GM12878 (cell line): ENCODE data around the gene AMPD3. TPM values are rescaled to one million over a fixed set of nuclear protein-coding genes. Genes with fewer than 3 reads are reported as not detected.

ENCODE experiments used
- ATAC-seq: fragments of 200-7000 bp; cut with Tn5 transposase; 3 replicates; pipeline ENCODE4 v1.9.1; 2020; ENCODE audit warnings: mild to moderate bottlenecking, moderate library complexity
- BruUV-seq: library from RNA; stranded (reverse); fragments of 400-500 nt; replicated peaks from 2 replicates; lab custom pipeline; 2021; lab: Mats Ljungman, UMichigan
- CTCF ChIA-PET: fragments of 300-600 bp; sonication (Branson Sonifier 250); formaldehyde crosslinking; extraction: SDS; loops from one replicate; lab custom pipeline; 2021; ENCODE audit warnings: inconsistent platforms; lab: Yijun Ruan, JAX
- POLR2A ChIA-PET: fragments of 350-600 bp; formaldehyde crosslinking; extraction: SDS; loops from one replicate; lab custom pipeline; 2021; ENCODE audit warnings: inconsistent platforms; lab: Charles Lee
- RAD21 ChIA-PET: fragments of 300-600 bp; sonication (Branson Sonifier 250); formaldehyde crosslinking; loops from one replicate; lab custom pipeline; 2023; ENCODE audit warnings: antibody characterized with exemption; ENCODE audit not compliant: unreplicated experiment; lab: Charles Lee
- SMC1A ChIA-PET: fragments of 300-600 bp; sonication (Branson Sonifier 250); formaldehyde crosslinking; loops from one replicate; lab custom pipeline; 2023; ENCODE audit not compliant: unreplicated experiment, uncharacterized antibody; lab: Charles Lee
- DNase-seq: peaks from one replicate; pipeline ENCODE4 v3.0.0-alpha.2; 2011; ENCODE audit warnings: low read depth, low spot score
- FAIRE-seq: peaks from 3 replicates; lab custom pipeline; 2011; peaks lifted over from hg19 to GRCh38; lab: Jason Lieb, UNC
- H2AFZ ChIP-seq: 2 replicates; pipeline ENCODE4 v1.6.0; 2011; ENCODE audit warnings: low read depth, low read length, control low read depth; ENCODE audit not compliant: control insufficient read depth
- H3K27ac ChIP-seq: 2 replicates; pipeline ENCODE4 v1.5.1; 2011; ENCODE audit warnings: control low read depth; ENCODE audit not compliant: control insufficient read depth, insufficient read depth
- H3K27me3 ChIP-seq, 2 experiments: replicated peaks in 1 of 2; 2 replicates each; pipeline versions ENCODE4 v1.6.0 to v1.6.1; 2011; ENCODE audit warnings: low read length in 1 of 2; ENCODE audit not compliant: control insufficient read depth in 2 of 2, insufficient read depth in 2 of 2
- H3K36me3 ChIP-seq, 2 experiments: 2 replicates each; pipeline ENCODE4 v1.5.1; 2011; ENCODE audit warnings: low read length in 1 of 2; ENCODE audit not compliant: control insufficient read depth in 2 of 2, insufficient read depth in 2 of 2
- H3K4me1 ChIP-seq: 2 replicates; pipeline ENCODE4 v1.6.1; 2011; ENCODE audit warnings: mild to moderate bottlenecking, low read length, moderate library complexity, mixed read lengths; ENCODE audit not compliant: control insufficient read depth, insufficient read depth
- H3K4me2 ChIP-seq: 2 replicates; pipeline ENCODE4 v1.6.0; 2011; ENCODE audit warnings: control low read depth; ENCODE audit not compliant: control insufficient read depth, insufficient read depth
- H3K4me3 ChIP-seq: fragments of 200-600 bp; sonication (generic); 2 replicates; pipeline ENCODE4 v1.5.1; 2016
- H3K79me2 ChIP-seq: 2 replicates; pipeline ENCODE4 v1.6.0; 2011; ENCODE audit warnings: low read length; ENCODE audit not compliant: control insufficient read depth, insufficient read depth
- H3K9ac ChIP-seq: 2 replicates; pipeline ENCODE4 v1.8.0; 2011; ENCODE audit warnings: low read length, control low read depth, mixed read lengths; ENCODE audit not compliant: control insufficient read depth, insufficient read depth
- H3K9me3 ChIP-seq: replicated peaks from 3 replicates; pipeline ENCODE4 v1.5.1; 2011; ENCODE audit warnings: mild to moderate bottlenecking, low read length; ENCODE audit not compliant: control insufficient read depth, insufficient read depth
- H4K20me1 ChIP-seq: 2 replicates; pipeline ENCODE4 v1.6.0; 2011; ENCODE audit not compliant: control insufficient read depth, insufficient read depth
- BHLHE40 ChIP-seq, 2 experiments: fragments of 450-650 bp in 1 of 2; IDR thresholded peaks; 2 replicates each; pipeline ENCODE4 v1.6.1; 2011 to 2017; ENCODE audit warnings: low read depth in 2 of 2, borderline replicate concordance in 1 of 2, improper control_type of control experiment in 1 of 2, low read length in 1 of 2, mild to moderate bottlenecking in 1 of 2
- E2F8 ChIP-seq: fragments of 450-650 bp; IDR thresholded peaks from 2 replicates; pipeline ENCODE4 v1.6.1; 2018; ENCODE audit warnings: mild to moderate bottlenecking, low read depth, moderate library complexity; ENCODE audit not compliant: partially characterized antibody
- MYC ChIP-seq: IDR thresholded peaks from 2 replicates; pipeline ENCODE4 v1.6.1; 2011; ENCODE audit warnings: mild to moderate bottlenecking, low read length, moderate library complexity, inconsistent platforms; ENCODE audit not compliant: insufficient read depth, insufficient replicate concordance, insufficient read length, severe bottlenecking
- NFIC ChIP-seq: IDR thresholded peaks from 2 replicates; pipeline ENCODE4 v1.6.1; 2012; ENCODE audit warnings: low read depth, mild to moderate bottlenecking, inconsistent platforms, low read length, moderate library complexity
- NFYB ChIP-seq: IDR thresholded peaks from 2 replicates; pipeline ENCODE4 v1.6.1; 2011; ENCODE audit warnings: low read depth, mild to moderate bottlenecking, low read length, improper control_type of control experiment, moderate library complexity; ENCODE audit not compliant: insufficient read depth
- NR2C2 ChIP-seq: IDR thresholded peaks from 2 replicates; pipeline ENCODE4 v1.6.1; 2011; ENCODE audit warnings: borderline replicate concordance, low read depth; ENCODE audit not compliant: control insufficient read depth, insufficient read length
- WGBS: methylation state at CpG from one replicate; pipeline ENCODE4 v1.1.6; 2016; ENCODE audit warnings: low lambda C conversion rate; ENCODE audit not compliant: insufficient replicate concordance, insufficient coverage; ENCODE audit errors: missing lambda C conversion rate; 5-methylcytosine and 5-hydroxymethylcytosine counted together
- in situ Hi-C: fragments of 300-500 bp; cut with MboI; formaldehyde crosslinking; loops from 9 replicates; pipeline ENCODE4 v1.14.3; 2018; ENCODE audit warnings: mixed read lengths
- intact Hi-C: fragments of 100-400 bp; cut with micrococcal nuclease; formaldehyde crosslinking; loops from one replicate; pipeline ENCODE4 v1.14.2; 2022; ENCODE audit not compliant: unreplicated experiment
- polyA plus RNA-seq, 11 experiments: library from polyadenylated mRNA; depleted of rRNA in 4 of 11; unstranded in 6 of 11; stranded (reverse) in 5 of 11; fragments of >200 nt; fragmentation: Nextera tagmentation in 4 of 11; fragmentation: Illumina TruSeq in 1 of 11; extraction: Ambion mirVana in 4 of 11; extraction: Trizol in 1 of 11; gene quantifications; 1 replicate in 1 of 11; 2 replicates in 10 of 11; pipeline versions ENCODE4 v1.2.1 to v1.2.3, GENCODE V29; 2011 to 2016; ENCODE audit warnings: inconsistent platforms in 2 of 11, missing spikeins in 2 of 11, low read depth in 1 of 11
- total RNA-seq, 4 experiments: library from RNA; depleted of rRNA in 3 of 4; stranded (reverse); fragments of >200 nt in 3 of 4; fragmentation: Illumina TruSeq in 1 of 4; extraction: Trizol in 1 of 4; gene quantifications; 2 replicates each; pipeline versions ENCODE4 v1.2.1 to v1.2.3, GENCODE V29; 2013 to 2021
- TF ChIP-seq, protein P1 (sequence below): fragments of 450-650 bp; formaldehyde crosslinking; IDR thresholded peaks from 2 replicates; pipeline ENCODE4 v1.4.0; 2020; ENCODE audit warnings: mild to moderate bottlenecking, moderate library complexity
- TF ChIP-seq, protein P2 (sequence below): IDR thresholded peaks from 2 replicates; pipeline ENCODE4 v1.6.1; 2012; ENCODE audit warnings: low read depth, low read length, improper control_type of control experiment

AMPD3 gene
- total and polyA plus RNA-seq, 10 of the 15 experiments (the other 5 are each of a cell fraction or from before 2014, with no cell fraction given): 5.6 to 28.6 (median 15.9) TPM

GRCh38 chr11:10443721-10444235, 11.3 kb upstream of the AMPD3 start:
- POLR2A ChIA-PET: interaction anchor here (3.7 to 3.9 kb wide), 2 partner anchors 9 to 14 kb away, joined by 19 to 21 read pairs; no protein-coding TSS in a partner anchor
- no peak for FAIRE-seq
- TF ChIP-seq NFIC (no peak), NR2C2 (no peak), BHLHE40 (IDR thresholded peaks at IDR 0.05; ENCODE audit: borderline replicate concordance in 1 of 2, low read depth in 2 of 2, low read length in 1 of 2) (no peak), NFYB (no peak), MYC (no peak), E2F8 (no peak)
- TF ChIP-seq, protein P1, sequence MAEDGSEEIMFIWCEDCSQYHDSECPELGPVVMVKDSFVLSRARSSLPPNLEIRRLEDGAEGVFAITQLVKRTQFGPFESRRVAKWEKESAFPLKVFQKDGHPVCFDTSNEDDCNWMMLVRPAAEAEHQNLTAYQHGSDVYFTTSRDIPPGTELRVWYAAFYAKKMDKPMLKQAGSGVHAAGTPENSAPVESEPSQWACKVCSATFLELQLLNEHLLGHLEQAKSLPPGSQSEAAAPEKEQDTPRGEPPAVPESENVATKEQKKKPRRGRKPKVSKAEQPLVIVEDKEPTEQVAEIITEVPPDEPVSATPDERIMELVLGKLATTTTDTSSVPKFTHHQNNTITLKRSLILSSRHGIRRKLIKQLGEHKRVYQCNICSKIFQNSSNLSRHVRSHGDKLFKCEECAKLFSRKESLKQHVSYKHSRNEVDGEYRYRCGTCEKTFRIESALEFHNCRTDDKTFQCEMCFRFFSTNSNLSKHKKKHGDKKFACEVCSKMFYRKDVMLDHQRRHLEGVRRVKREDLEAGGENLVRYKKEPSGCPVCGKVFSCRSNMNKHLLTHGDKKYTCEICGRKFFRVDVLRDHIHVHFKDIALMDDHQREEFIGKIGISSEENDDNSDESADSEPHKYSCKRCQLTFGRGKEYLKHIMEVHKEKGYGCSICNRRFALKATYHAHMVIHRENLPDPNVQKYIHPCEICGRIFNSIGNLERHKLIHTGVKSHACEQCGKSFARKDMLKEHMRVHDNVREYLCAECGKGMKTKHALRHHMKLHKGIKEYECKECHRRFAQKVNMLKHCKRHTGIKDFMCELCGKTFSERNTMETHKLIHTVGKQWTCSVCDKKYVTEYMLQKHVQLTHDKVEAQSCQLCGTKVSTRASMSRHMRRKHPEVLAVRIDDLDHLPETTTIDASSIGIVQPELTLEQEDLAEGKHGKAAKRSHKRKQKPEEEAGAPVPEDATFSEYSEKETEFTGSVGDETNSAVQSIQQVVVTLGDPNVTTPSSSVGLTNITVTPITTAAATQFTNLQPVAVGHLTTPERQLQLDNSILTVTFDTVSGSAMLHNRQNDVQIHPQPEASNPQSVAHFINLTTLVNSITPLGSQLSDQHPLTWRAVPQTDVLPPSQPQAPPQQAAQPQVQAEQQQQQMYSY (CRISPR knock-in tag): no peak
- TF ChIP-seq, protein P2, sequence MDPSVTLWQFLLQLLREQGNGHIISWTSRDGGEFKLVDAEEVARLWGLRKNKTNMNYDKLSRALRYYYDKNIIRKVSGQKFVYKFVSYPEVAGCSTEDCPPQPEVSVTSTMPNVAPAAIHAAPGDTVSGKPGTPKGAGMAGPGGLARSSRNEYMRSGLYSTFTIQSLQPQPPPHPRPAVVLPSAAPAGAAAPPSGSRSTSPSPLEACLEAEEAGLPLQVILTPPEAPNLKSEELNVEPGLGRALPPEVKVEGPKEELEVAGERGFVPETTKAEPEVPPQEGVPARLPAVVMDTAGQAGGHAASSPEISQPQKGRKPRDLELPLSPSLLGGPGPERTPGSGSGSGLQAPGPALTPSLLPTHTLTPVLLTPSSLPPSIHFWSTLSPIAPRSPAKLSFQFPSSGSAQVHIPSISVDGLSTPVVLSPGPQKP: no peak

More at GRCh38 chr11:10443721-10444235, 11.3 kb upstream of the AMPD3 start:
- BruUV-seq: no TSS peak
- no peak overlapping the region for H3K9ac ChIP-seq
- H3K36me3 ChIP-seq: no peaks in the 10 kb centered on the region
- WGBS: 52% methylated on average over 4 of the region's 4 CpGs
- H3K4me2 ChIP-seq: no peak overlapping the region
- ChIA-PET SMC1A (interaction anchor here (1.0 to 5.2 kb wide), 8 partner anchors 10 to 195 kb away, joined by 3 to 44 read pairs (median 10); partner anchors contain the start of gene AMPD3), CTCF (interaction anchor here (1.3 to 9.0 kb wide), 3 partner anchors 11 to 37 kb away, joined by 3 to 69 read pairs (median 8); partner anchors contain the start of gene AMPD3), RAD21 (interaction anchor here (5.9 kb wide), 1 partner anchor 11 kb away, joined by 51 read pairs; the partner anchor contains the start of gene AMPD3)
- ATAC-seq (no peak), DNase-seq (no peak)
- H2AFZ ChIP-seq: no peak overlapping the region
- H3K4me1 ChIP-seq: peaks cover 18% of the 10 kb centered on the region
- no peaks in the 10 kb centered on the region for H4K20me1 ChIP-seq
- in situ Hi-C loops: no loop called here
- peaks cover 0 to 3% of the 10 kb centered on the region in 2 experiments; a peak in 1 of 4 replicates for H3K27me3 ChIP-seq
- no peaks in the 10 kb centered on the region for H3K9me3 ChIP-seq
- intact Hi-C loops: no loop called here
- H3K4me3 ChIP-seq: no peak overlapping the region
- no peaks in the 10 kb centered on the region for H3K79me2 ChIP-seq
- no peak overlapping the region for H3K27ac ChIP-seq
